Fibroblast of lung (primary cell): ENCODE results near the gene SAV1. TPM values are rescaled to one million over a fixed set of nuclear protein-coding genes. Genes with fewer than 3 reads are reported as not detected.

Experiments
- DNase-seq, 2 donors: peaks; one replicate each; pipeline versions ENCODE4 v3.0.0 to v3.0.0-alpha.2; 2010; ENCODE audit warnings: low read depth in 2 of 2
- H2AFZ ChIP-seq: 2 replicates; pipeline ENCODE4 v1.5.1; 2012; ENCODE audit warnings: low read length, control low read depth, inconsistent platforms
- H3K27ac ChIP-seq: 2 replicates; pipeline ENCODE4 v1.5.1; 2011; ENCODE audit warnings: low read length, control low read depth; ENCODE audit not compliant: insufficient read depth
- H3K27me3 ChIP-seq: 2 replicates; pipeline ENCODE4 v1.5.1; 2011; ENCODE audit warnings: mild to moderate bottlenecking, low read length; ENCODE audit not compliant: control insufficient read depth, insufficient read depth
- H3K36me3 ChIP-seq: 2 replicates; pipeline ENCODE4 v1.5.1; 2011; ENCODE audit warnings: low read length; ENCODE audit not compliant: control insufficient read depth, insufficient read depth
- H3K4me1 ChIP-seq: 2 replicates; pipeline ENCODE4 v1.5.1; 2011; ENCODE audit warnings: low read length; ENCODE audit not compliant: control insufficient read depth, insufficient read depth; ENCODE audit errors: extremely low read depth
- H3K4me2 ChIP-seq: 2 replicates; pipeline ENCODE4 v1.5.1; 2011; ENCODE audit warnings: low read length, control low read depth; ENCODE audit not compliant: insufficient read depth; ENCODE audit errors: extremely low read depth
- H3K4me3 ChIP-seq, 4 experiments: fragments of 200-600 bp in 1 of 4; sonication (generic) in 1 of 4; replicated peaks in 1 of 4; 2 replicates each; pipeline ENCODE4 v1.5.1; 2011 to 2016; ENCODE audit warnings: low read length in 4 of 4, low read depth in 3 of 4, mild to moderate bottlenecking in 3 of 4, control low read depth in 2 of 4, inconsistent platforms in 1 of 4, mixed read lengths in 1 of 4; ENCODE audit not compliant: insufficient read depth in 1 of 4; ENCODE audit errors: control extremely low read depth in 1 of 4
- H3K79me2 ChIP-seq: 2 replicates; pipeline ENCODE4 v1.5.1; 2012; ENCODE audit warnings: mild to moderate bottlenecking, low read length, inconsistent platforms; ENCODE audit not compliant: control insufficient read depth, insufficient read depth
- H3K9ac ChIP-seq: 2 replicates; pipeline ENCODE4 v1.5.1; 2011; ENCODE audit warnings: mild to moderate bottlenecking, low read length, control low read depth; ENCODE audit not compliant: insufficient read depth
- H3K9me3 ChIP-seq: 2 replicates; pipeline ENCODE4 v1.5.1; 2012; ENCODE audit warnings: low read depth, low read length; ENCODE audit not compliant: control insufficient read depth, insufficient read depth
- H4K20me1 ChIP-seq: 2 replicates; pipeline ENCODE4 v1.5.1; 2011; ENCODE audit warnings: low read length; ENCODE audit not compliant: control insufficient read depth, insufficient read depth; ENCODE audit errors: extremely low read depth
- EZH2 ChIP-seq: IDR thresholded peaks from 2 replicates; pipeline ENCODE4 v1.5.1; 2012; ENCODE audit warnings: low read length, control low read depth, mild to moderate bottlenecking; ENCODE audit errors: missing control alignments
- polyA plus RNA-seq, 2 donors: library from polyadenylated mRNA; depleted of rRNA in 1 of 2; stranded (reverse) in 1 of 2; unstranded in 1 of 2; fragments of >200 nt; gene quantifications; 2 replicates each; pipeline ENCODE4 v1.2.1, GENCODE V29; 2011 to 2012; ENCODE audit warnings: missing spikeins in 1 of 2
- total RNA-seq: library from RNA; depleted of rRNA; stranded (reverse); fragments of >200 nt; gene quantifications from 2 replicates; pipeline ENCODE4 v1.2.1, GENCODE V29; 2014
- TF ChIP-seq, protein P1 (sequence below), 2 donors: IDR thresholded peaks in 1 of 2; conservative IDR thresholded peaks in 1 of 2; 1 replicate in 1 of 2; 2 replicates in 1 of 2; pipeline ENCODE4 v1.5.1; 2011 to 2012; ENCODE audit warnings: low read length in 2 of 2, control low read depth in 1 of 2, inconsistent platforms in 1 of 2, low read depth in 1 of 2, mild to moderate bottlenecking in 1 of 2

SAV1 gene
- total and polyA plus RNA-seq, 2 donors (not counting 1 experiment from before 2014, with no cell fraction given), result 41.7 to 46.9 TPM

DNA sequence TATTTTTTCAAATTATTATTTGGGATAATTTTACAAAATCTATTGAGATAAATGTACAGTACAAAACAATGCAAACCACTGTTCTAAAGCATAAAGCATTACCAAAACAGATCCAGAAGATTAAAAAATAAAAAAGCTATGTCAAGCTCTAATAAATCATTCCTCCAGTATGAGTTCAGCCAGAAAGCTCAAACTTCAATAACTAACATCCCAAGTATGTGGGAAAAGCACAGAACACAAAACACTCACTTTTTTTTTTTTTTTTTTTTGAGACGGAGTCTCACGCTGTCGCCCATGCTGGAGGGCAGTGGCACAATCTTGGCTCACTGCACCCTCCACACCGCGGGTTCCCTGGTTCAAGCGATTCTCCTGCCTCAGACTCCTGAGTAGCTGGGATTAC, 11.3 kb downstream of the SAV1 start:
- H3K27ac ChIP-seq, result no peak overlapping the region
- no peaks in the 10 kb centered on the region for H3K9me3 ChIP-seq
- peaks cover 76% of the 10 kb centered on the region for H3K79me2 ChIP-seq
- H3K4me3 ChIP-seq, result no peak overlapping the region
- no peak overlapping the region for H3K4me2 ChIP-seq
- H4K20me1 ChIP-seq, result no peaks in the 10 kb centered on the region
- H3K27me3 ChIP-seq, result no peaks in the 10 kb centered on the region
- no peak overlapping the region for H2AFZ ChIP-seq
- H3K4me1 ChIP-seq, result peaks cover 8% of the 10 kb centered on the region
- DNase-seq, result peak; percentile 27 to 41
- H3K9ac ChIP-seq, result no peak overlapping the region
- H3K36me3 ChIP-seq, result peaks cover 4% of the 10 kb centered on the region
- no peak for TF ChIP-seq EZH2
- TF ChIP-seq, protein P1, sequence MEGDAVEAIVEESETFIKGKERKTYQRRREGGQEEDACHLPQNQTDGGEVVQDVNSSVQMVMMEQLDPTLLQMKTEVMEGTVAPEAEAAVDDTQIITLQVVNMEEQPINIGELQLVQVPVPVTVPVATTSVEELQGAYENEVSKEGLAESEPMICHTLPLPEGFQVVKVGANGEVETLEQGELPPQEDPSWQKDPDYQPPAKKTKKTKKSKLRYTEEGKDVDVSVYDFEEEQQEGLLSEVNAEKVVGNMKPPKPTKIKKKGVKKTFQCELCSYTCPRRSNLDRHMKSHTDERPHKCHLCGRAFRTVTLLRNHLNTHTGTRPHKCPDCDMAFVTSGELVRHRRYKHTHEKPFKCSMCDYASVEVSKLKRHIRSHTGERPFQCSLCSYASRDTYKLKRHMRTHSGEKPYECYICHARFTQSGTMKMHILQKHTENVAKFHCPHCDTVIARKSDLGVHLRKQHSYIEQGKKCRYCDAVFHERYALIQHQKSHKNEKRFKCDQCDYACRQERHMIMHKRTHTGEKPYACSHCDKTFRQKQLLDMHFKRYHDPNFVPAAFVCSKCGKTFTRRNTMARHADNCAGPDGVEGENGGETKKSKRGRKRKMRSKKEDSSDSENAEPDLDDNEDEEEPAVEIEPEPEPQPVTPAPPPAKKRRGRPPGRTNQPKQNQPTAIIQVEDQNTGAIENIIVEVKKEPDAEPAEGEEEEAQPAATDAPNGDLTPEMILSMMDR (conservative IDR thresholded peaks at IDR 0.05 in 1 of 2, IDR thresholded peaks at IDR 0.05 in 1 of 2; ENCODE audit: low read depth in 1 of 2, low read length in 2 of 2), result no peak

DNA sequence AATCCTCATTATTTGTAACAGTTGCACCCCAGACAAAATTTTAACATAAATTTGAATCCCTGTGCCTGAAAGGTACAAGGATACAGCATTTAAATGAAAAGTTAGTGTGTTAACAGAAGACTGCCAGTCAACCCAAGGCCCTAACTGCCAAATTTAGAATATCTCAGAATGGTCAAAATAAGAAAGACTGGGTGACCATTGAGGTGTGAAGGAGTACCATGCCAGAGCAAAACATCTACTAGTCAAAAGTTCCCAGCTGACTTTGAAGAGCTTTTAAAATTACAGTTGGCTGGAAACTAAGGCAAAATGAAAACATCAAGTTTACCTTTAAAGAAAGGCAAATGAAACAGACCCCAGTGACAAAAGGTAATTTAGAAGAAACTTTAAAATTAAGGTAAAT, 18.4 kb downstream of the SAV1 start:
- no peak overlapping the region for H3K27ac ChIP-seq
- no peak overlapping the region for H2AFZ ChIP-seq
- no peak overlapping the region for H3K4me3 ChIP-seq
- H4K20me1 ChIP-seq, result no peaks in the 10 kb centered on the region
- no peak overlapping the region for H3K9ac ChIP-seq
- H3K79me2 ChIP-seq, result peaks cover 55% of the 10 kb centered on the region
- H3K9me3 ChIP-seq, result no peaks in the 10 kb centered on the region
- no peak for DNase-seq
- no peak for TF ChIP-seq EZH2
- TF ChIP-seq, protein P1 (conservative IDR thresholded peaks at IDR 0.05 in 1 of 2, IDR thresholded peaks at IDR 0.05 in 1 of 2; ENCODE audit: low read depth in 1 of 2, low read length in 2 of 2), result no peak
- H3K36me3 ChIP-seq, result no peaks in the 10 kb centered on the region
- H3K4me1 ChIP-seq, result peaks cover 6% of the 10 kb centered on the region
- no peak overlapping the region for H3K4me2 ChIP-seq
- no peaks in the 10 kb centered on the region for H3K27me3 ChIP-seq

DNA sequence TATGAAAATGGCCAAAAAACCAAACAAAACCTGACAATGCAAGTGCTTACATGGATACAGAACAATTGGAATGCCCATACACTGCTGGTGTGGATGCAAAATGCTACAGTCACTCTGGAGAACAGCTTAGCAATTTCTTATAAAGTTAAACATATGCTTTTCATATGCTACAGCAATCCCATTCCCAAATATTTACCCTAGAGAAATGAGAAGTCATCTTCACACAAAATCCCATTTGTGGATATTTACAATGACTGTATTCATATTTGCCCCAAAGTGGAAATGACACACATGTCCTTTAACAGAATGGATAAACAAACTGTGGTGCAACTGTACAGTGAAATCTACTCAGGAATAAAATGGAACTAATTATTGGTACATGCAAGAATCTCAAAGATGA, 20.4 kb downstream of the SAV1 start:
- peak in 1 of 2 donors; percentile 68 for DNase-seq
- Histone ChIP-seq H3K9me3 (no peaks in the 10 kb centered on the region), H3K36me3 (no peaks in the 10 kb centered on the region), H3K9ac (no peak overlapping the region), H3K4me3 (no peak overlapping the region), H3K27me3 (no peaks in the 10 kb centered on the region), H3K27ac (no peak overlapping the region), H4K20me1 (no peaks in the 10 kb centered on the region), H3K4me2 (no peak overlapping the region), H3K4me1 (peaks cover 6% of the 10 kb centered on the region), H2AFZ (no peak overlapping the region), H3K79me2 (peaks cover 44% of the 10 kb centered on the region)
- TF ChIP-seq, protein P1 (conservative IDR thresholded peaks at IDR 0.05 in 1 of 2, IDR thresholded peaks at IDR 0.05 in 1 of 2; ENCODE audit: low read depth in 1 of 2, low read length in 2 of 2), result no peak
- TF ChIP-seq EZH2, result no peak
